ENCODE data around the gene OR52W1.

OR52W1 gene

DNA sequence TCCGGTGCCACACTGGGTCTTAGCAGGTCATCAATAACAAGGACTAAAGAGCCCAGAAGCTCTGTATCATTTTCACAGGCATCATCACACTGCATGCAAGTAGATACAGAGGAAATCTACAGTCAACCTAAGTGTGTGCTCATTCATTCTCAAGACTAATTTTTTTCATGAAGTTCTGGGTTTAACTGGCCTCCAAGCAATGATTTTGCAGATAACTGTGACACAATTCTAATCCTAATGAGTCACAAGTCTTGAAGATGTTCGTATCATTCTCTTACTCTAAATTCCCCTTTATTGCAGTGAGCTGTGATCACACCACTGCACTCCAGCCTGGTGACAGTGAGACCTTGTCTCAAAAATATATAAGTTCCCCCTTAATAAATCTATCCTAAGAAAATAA is 2.5 kb downstream of the OR52W1 start:
- no peaks in the 10 kb centered on the region for H3K27me3 ChIP-seq (ENCODE audit: control insufficient read depth, insufficient read depth, low read length)
- no peaks in the 10 kb centered on the region for H3K4me1 ChIP-seq (ENCODE audit: control insufficient read depth, insufficient read depth, low read length)
- H3K9ac ChIP-seq (ENCODE audit: low read depth, low read length) = no peak overlapping the region
- H3K9me3 ChIP-seq (ENCODE audit: control insufficient read depth, insufficient read depth, low read length) = no peaks in the 10 kb centered on the region
- no peak overlapping the region for H3K4me3 ChIP-seq (ENCODE audit: low read depth, low read length)
- H3K36me3 ChIP-seq (ENCODE audit: control insufficient read depth, insufficient read depth, low read length) = no peaks in the 10 kb centered on the region

DNA sequence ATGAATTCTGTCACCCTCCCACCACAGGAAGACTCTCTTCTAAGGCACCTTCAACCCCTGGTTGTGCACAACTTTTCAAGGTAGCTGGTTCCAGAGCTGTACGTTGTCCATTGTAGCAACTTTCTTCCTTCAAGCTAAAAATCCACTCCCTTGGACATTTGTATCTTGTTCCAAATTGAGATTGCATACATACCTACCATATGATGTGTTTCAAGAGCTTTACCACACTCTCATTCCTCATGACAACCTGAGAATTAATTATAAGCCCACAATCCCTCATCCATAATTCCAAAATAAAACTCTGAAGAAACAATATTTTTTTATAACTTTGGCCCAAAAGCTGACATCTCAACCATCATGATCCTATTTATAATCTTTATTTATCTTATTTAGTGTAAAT is 3.0 kb downstream of the OR52W1 start:
- no peak overlapping the region for H3K4me3 ChIP-seq (ENCODE audit: low read depth, low read length)
- no peaks in the 10 kb centered on the region for H3K36me3 ChIP-seq (ENCODE audit: control insufficient read depth, insufficient read depth, low read length)
- no peak overlapping the region for H3K9ac ChIP-seq (ENCODE audit: low read depth, low read length)
- H3K27me3 ChIP-seq (ENCODE audit: control insufficient read depth, insufficient read depth, low read length) = no peaks in the 10 kb centered on the region
- no peaks in the 10 kb centered on the region for H3K4me1 ChIP-seq (ENCODE audit: control insufficient read depth, insufficient read depth, low read length)
- no peaks in the 10 kb centered on the region for H3K9me3 ChIP-seq (ENCODE audit: control insufficient read depth, insufficient read depth, low read length)

DNA sequence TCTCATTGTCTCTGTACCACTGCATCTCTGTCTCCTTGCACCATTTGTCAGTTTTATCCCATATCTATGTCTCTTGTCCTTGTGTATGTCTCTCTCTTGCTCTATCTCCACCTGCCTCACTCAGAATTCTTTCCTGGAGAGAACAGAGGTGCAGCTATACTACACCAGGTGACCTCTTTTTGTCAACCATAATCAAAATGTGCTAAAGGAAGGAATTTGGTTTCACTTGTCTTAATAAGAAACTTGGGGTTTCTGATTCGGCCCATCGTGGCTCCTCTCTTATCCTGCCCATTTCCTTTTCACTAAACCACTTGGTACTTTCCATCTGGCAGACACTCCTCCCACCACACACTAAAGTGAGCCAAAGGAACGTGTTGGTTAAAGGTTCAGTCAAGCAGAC is 4.3 kb downstream of the OR52W1 start:
- no peaks in the 10 kb centered on the region for H3K9me3 ChIP-seq (ENCODE audit: control insufficient read depth, insufficient read depth, low read length)
- H3K9ac ChIP-seq (ENCODE audit: low read depth, low read length) = no peak overlapping the region
- H3K36me3 ChIP-seq (ENCODE audit: control insufficient read depth, insufficient read depth, low read length) = no peaks in the 10 kb centered on the region
- H3K4me3 ChIP-seq (ENCODE audit: low read depth, low read length) = no peak overlapping the region
- no peaks in the 10 kb centered on the region for H3K4me1 ChIP-seq (ENCODE audit: control insufficient read depth, insufficient read depth, low read length)
- H3K27me3 ChIP-seq (ENCODE audit: control insufficient read depth, insufficient read depth, low read length) = no peaks in the 10 kb centered on the region

DNA sequence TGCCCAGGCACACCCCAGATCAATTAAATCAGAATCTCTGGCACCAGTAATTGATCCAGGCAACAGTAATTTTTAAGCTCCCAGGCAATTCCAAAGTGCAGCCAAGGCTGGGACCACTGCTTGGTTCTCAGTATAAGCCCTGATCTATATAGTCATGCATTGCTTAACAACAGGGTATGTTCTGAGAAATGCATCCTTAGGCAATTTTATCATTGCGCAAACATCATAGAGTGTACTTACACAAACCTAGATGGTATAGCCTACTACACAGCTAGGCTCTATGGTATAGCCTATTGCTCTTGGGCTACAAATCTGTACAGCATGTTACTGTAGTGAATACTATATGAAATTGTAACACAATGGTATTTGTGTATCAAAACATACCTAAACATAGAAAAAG is 5.7 kb downstream of the OR52W1 start:
- no peaks in the 10 kb centered on the region for H3K4me1 ChIP-seq (ENCODE audit: control insufficient read depth, insufficient read depth, low read length)
- peaks cover 3% of the 10 kb centered on the region for H3K36me3 ChIP-seq (ENCODE audit: control insufficient read depth, insufficient read depth, low read length)
- H3K27me3 ChIP-seq (ENCODE audit: control insufficient read depth, insufficient read depth, low read length) = no peaks in the 10 kb centered on the region
- H3K9me3 ChIP-seq (ENCODE audit: control insufficient read depth, insufficient read depth, low read length) = no peaks in the 10 kb centered on the region
- no peak overlapping the region for H3K9ac ChIP-seq (ENCODE audit: low read depth, low read length)
- no peak overlapping the region for H3K4me3 ChIP-seq (ENCODE audit: low read depth, low read length)

DNA sequence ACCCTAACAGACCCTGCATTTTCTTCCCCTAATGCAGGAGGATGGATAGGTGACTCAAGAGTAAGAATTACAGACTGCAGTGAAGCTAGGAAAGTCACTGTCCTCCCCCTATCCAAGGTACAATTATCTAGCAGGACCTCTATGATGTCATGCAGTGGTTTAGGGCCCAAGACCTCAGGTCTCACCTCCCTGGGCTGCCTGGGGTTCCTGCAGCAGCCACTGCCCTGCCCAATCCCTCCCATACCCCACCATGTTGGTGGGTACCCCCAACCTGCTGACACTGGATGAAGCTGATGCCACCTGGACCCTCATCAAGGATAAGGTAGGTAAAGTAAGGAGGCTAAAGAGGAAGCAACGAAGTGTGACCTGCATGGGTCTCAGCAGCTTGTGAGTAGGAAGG is 6.3 kb downstream of the OR52W1 start, which contains the start of gene C11orf42:
Gene C11orf42 (plus strand): TSS at position 192 of the 400 bp plus-strand sequence. CDS start 59 bp downstream, at position 251.
- no peak within 1 kb of the TSS for H3K9ac ChIP-seq (ENCODE audit: low read depth, low read length)
- no peaks in the 10 kb centered on the region for H3K9me3 ChIP-seq (ENCODE audit: control insufficient read depth, insufficient read depth, low read length)
- H3K4me3 ChIP-seq (ENCODE audit: low read depth, low read length) = no peak within 1 kb of the TSS
- peaks cover 7% of the 10 kb centered on the region for H3K36me3 ChIP-seq (ENCODE audit: control insufficient read depth, insufficient read depth, low read length)
- H3K27me3 ChIP-seq (ENCODE audit: control insufficient read depth, insufficient read depth, low read length) = no peaks in the 10 kb centered on the region
- no peaks in the 10 kb centered on the region for H3K4me1 ChIP-seq (ENCODE audit: control insufficient read depth, insufficient read depth, low read length)

DNA sequence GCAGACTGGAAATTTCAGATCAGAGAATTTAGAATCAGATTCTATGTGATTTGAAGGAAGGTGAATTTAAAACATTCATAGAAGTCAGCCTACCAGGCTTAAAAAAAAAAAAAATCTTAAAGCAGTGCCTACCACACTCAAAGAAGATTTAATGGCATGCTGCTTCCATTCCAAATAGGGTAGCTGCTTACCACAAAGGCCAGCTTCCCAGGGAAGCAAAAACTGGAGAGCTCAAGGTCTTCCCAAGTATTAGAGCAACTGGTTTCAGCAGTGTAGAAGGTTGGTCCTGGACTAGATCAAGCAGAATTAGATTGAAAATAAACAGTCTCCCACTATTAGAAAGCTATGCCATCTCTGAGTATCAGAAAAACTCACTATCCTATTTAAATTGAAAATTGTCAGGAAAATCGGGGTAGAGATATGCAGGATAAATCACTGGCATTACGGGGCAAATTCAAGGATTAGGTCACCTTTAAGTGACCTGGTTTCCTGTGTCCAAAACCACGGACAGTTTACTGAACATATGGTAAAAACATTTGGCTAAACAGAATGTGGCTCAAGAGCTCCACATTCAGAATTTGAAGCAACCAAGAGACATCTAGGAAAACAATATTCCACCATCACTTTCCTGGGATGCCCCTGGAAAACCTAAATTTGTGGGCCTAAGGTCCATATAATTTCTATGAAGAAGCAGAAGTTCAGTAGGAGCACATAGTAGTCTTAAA is 7.6 kb downstream of the OR52W1 start:
- Histone ChIP-seq H3K4me1 (ENCODE audit: control insufficient read depth, insufficient read depth, low read length) (no peaks in the 10 kb centered on the region), H3K36me3 (ENCODE audit: control insufficient read depth, insufficient read depth, low read length) (peaks cover 9% of the 10 kb centered on the region), H3K27me3 (ENCODE audit: control insufficient read depth, insufficient read depth, low read length) (no peaks in the 10 kb centered on the region), H3K9ac (ENCODE audit: low read depth, low read length) (no peak overlapping the region), H3K4me3 (ENCODE audit: low read depth, low read length) (no peak overlapping the region), H3K9me3 (ENCODE audit: control insufficient read depth, insufficient read depth, low read length) (no peaks in the 10 kb centered on the region)

DNA sequence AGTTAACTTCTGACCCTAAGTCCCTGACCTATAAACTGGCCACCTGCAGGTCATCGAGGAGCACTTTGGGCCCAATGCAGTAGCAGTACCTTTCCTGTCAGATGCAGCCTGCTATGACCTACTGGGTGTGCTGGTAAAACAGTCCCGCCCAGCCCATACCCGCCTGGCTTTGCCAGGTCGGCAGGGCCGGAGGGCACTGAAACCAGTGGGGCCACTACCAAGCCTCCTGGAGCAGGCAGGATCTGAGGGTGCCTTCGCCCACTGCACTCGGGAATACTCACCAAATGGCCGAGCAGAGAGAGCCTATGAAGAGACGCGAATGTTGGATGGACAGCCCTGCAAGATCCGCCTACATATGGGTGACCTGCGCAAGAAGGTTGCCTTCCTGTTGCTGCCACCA is 10.8 kb downstream of the OR52W1 start:
- H3K4me3 ChIP-seq (ENCODE audit: low read depth, low read length) = no peak overlapping the region
- peaks cover 17% of the 10 kb centered on the region for H3K36me3 ChIP-seq (ENCODE audit: control insufficient read depth, insufficient read depth, low read length)
- H3K9me3 ChIP-seq (ENCODE audit: control insufficient read depth, insufficient read depth, low read length) = no peaks in the 10 kb centered on the region
- no peak overlapping the region for H3K9ac ChIP-seq (ENCODE audit: low read depth, low read length)
- no peaks in the 10 kb centered on the region for H3K4me1 ChIP-seq (ENCODE audit: control insufficient read depth, insufficient read depth, low read length)
- H3K27me3 ChIP-seq (ENCODE audit: control insufficient read depth, insufficient read depth, low read length) = no peaks in the 10 kb centered on the region

DNA sequence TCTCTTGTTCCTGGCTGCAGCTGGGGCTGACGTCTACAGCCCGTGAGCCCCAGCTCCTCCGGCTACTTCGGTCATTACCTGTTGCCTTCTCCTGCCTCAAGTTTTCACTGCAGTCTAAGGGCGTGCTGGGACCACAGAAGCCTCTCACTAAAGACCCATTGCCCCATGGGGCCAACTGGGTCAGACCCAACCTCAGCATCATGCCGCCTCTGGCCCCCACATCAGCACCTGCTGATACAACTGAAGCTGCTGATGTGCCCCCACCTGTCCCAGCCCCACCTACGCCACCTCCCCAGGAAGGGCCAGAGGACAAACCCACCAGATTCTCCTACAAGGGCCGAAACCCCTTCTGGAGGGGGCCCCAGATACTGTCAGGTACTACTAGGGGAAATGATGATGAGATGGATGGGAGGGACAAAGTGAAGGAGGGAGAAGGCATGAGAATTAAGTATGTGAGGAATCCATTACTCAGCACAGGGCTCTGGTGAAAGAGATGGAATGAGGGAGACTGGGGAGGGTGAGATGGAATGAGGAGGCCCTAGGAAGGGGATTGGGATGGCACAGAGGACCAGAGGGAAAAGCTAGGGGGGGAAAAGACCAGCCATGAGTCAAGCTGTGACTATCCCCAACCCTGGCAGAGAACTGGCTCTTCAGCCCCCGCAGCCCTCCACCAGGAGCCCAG is 11.4 kb downstream of the OR52W1 start:
- Histone ChIP-seq H3K27me3 (ENCODE audit: control insufficient read depth, insufficient read depth, low read length) (no peaks in the 10 kb centered on the region), H3K4me1 (ENCODE audit: control insufficient read depth, insufficient read depth, low read length) (no peaks in the 10 kb centered on the region), H3K9me3 (ENCODE audit: control insufficient read depth, insufficient read depth, low read length) (no peaks in the 10 kb centered on the region), H3K9ac (ENCODE audit: low read depth, low read length) (no peak overlapping the region), H3K4me3 (ENCODE audit: low read depth, low read length) (no peak overlapping the region), H3K36me3 (ENCODE audit: control insufficient read depth, insufficient read depth, low read length) (peaks cover 21% of the 10 kb centered on the region)

DNA sequence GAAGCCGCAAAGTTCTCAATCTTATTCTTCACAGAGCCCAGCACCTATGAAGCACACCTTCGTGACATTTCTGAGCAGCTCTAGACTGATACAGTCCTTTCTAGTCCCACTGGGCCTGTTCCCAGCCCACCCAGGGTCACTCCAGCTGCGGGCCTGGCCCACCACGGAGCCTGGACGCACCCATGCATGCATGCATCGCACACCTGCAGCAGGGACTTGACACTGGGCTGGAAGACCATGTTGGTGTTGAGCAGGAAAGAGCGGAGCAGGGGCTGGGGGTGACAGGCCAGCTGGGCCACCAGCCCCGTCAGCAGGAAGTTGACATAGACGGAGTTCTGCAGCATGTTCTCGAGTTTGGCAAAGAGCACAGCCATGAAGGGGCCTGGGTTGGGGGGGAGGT is 15.5 kb downstream of the OR52W1 start:
- H3K4me1 ChIP-seq (ENCODE audit: control insufficient read depth, insufficient read depth, low read length) = no peaks in the 10 kb centered on the region
- H3K27me3 ChIP-seq (ENCODE audit: control insufficient read depth, insufficient read depth, low read length) = no peaks in the 10 kb centered on the region
- H3K36me3 ChIP-seq (ENCODE audit: control insufficient read depth, insufficient read depth, low read length) = peaks cover 34% of the 10 kb centered on the region
- no peaks in the 10 kb centered on the region for H3K9me3 ChIP-seq (ENCODE audit: control insufficient read depth, insufficient read depth, low read length)
- no peak overlapping the region for H3K4me3 ChIP-seq (ENCODE audit: low read depth, low read length)
- H3K9ac ChIP-seq (ENCODE audit: low read depth, low read length) = no peak overlapping the region

DNA sequence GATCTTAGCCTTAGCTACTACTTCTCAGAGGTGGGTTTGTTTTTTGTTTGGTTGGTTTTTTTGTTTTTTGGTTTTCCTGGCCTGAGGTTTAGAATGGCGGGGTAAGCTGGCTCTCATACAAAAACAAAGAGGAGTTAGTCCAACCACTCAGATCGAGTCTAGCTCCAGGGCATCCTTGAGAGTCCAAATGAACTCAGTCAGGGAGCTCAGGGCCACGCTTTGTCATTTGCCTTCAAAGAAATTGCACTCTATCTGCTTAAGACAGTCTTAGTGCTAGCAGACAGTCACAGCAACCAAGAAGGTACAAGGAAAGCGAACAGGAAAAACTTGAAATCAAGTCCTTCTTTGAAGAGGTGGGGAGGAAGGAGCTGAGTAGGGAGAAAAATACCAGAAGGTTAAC is 17.5 kb downstream of the OR52W1 start:
- Histone ChIP-seq H3K27me3 (ENCODE audit: control insufficient read depth, insufficient read depth, low read length) (no peaks in the 10 kb centered on the region), H3K4me1 (ENCODE audit: control insufficient read depth, insufficient read depth, low read length) (no peaks in the 10 kb centered on the region), H3K9me3 (ENCODE audit: control insufficient read depth, insufficient read depth, low read length) (no peaks in the 10 kb centered on the region), H3K36me3 (ENCODE audit: control insufficient read depth, insufficient read depth, low read length) (peaks cover 28% of the 10 kb centered on the region), H3K4me3 (ENCODE audit: low read depth, low read length) (no peak overlapping the region), H3K9ac (ENCODE audit: low read depth, low read length) (no peak overlapping the region)

DNA sequence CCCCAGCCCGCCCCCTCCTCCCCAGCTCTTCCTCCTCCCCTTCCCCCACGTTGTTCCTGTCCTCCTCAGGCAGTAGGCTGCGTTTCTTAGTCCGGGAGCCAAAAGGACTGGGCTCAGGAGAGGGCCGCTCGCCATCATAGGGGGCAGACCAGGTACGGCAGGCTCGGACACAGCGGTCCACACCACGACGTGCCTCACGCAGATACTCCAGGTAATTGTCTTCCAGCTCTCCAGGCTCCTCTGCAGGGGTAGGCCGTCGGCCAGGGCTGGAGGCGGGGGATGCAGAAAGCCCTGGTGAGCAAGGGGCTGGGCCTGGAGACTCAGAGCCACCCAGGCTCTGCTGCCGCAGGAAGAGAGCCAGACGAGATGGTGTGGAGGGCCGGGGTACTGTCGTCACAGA is 18.7 kb downstream of the OR52W1 start:
- Histone ChIP-seq H3K9me3 (ENCODE audit: control insufficient read depth, insufficient read depth, low read length) (no peaks in the 10 kb centered on the region), H3K27me3 (ENCODE audit: control insufficient read depth, insufficient read depth, low read length) (no peaks in the 10 kb centered on the region), H3K36me3 (ENCODE audit: control insufficient read depth, insufficient read depth, low read length) (peaks cover 35% of the 10 kb centered on the region), H3K4me3 (ENCODE audit: low read depth, low read length) (no peak overlapping the region), H3K9ac (ENCODE audit: low read depth, low read length) (no peak overlapping the region), H3K4me1 (ENCODE audit: control insufficient read depth, insufficient read depth, low read length) (no peaks in the 10 kb centered on the region)

DNA sequence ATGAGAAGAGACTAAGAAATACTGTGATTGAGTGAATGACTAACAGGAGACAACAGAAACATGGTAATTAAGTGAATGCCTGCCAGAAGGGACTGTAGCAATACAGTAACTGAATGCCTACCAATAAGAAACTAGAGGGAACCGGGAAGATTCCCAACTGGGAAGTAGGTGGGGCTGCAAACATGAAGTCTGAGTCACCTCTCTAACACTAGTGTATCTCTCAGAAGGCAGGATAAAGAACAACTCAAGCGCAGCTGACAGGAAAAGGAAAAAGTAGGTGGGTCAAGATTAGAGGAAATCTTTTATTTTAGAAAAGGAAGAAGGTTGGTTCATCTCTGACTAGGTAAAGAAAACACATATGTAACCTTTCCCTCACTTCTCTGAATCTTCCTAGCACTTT is 20.3 kb downstream of the OR52W1 start:
- no peaks in the 10 kb centered on the region for H3K9me3 ChIP-seq (ENCODE audit: control insufficient read depth, insufficient read depth, low read length)
- no peak overlapping the region for H3K9ac ChIP-seq (ENCODE audit: low read depth, low read length)
- no peaks in the 10 kb centered on the region for H3K4me1 ChIP-seq (ENCODE audit: control insufficient read depth, insufficient read depth, low read length)
- peaks cover 43% of the 10 kb centered on the region for H3K36me3 ChIP-seq (ENCODE audit: control insufficient read depth, insufficient read depth, low read length)
- no peak overlapping the region for H3K4me3 ChIP-seq (ENCODE audit: low read depth, low read length)
- H3K27me3 ChIP-seq (ENCODE audit: control insufficient read depth, insufficient read depth, low read length) = no peaks in the 10 kb centered on the region
